Nephron progenitor cell (in vitro differentiated cells): ENCODE data around the gene LAMTOR5.
A peak's percentile ranks its signal among the peaks of the same experiment; 100 is the strongest.
"Not testable (repeated sequence)": the region's sequence is repeated elsewhere in the genome, so short reads cannot be mapped to it uniquely, and the experiment has no call there.

ENCODE experiments used
- DNase-seq: peaks from one replicate; pipeline ENCODE4 v3.0.0; 2021
- H3K27ac Mint-ChIP-seq: 2 replicates; pipeline ENCODE4 v1.8.0; 2021; ENCODE audit warnings: mild to moderate bottlenecking, moderate library complexity, mixed read lengths
- H3K27me3 Mint-ChIP-seq: 2 replicates; pipeline ENCODE4 v1.8.0; 2021; ENCODE audit warnings: mild to moderate bottlenecking, low read depth, mixed read lengths; ENCODE audit not compliant: poor library complexity
- H3K36me3 Mint-ChIP-seq: 2 replicates; pipeline ENCODE4 v1.8.0; 2021; ENCODE audit warnings: low read depth, mixed read lengths
- H3K4me1 Mint-ChIP-seq: 2 replicates; pipeline ENCODE4 v1.8.0; 2021; ENCODE audit warnings: mixed read lengths
- H3K4me3 Mint-ChIP-seq: 2 replicates; pipeline ENCODE4 v1.8.0; 2021; ENCODE audit warnings: mild to moderate bottlenecking, moderate library complexity, mixed read lengths
- H3K9me3 Mint-ChIP-seq: 2 replicates; pipeline ENCODE4 v1.8.0; 2021; ENCODE audit warnings: mild to moderate bottlenecking, moderate library complexity, mixed read lengths
- TF ChIP-seq, protein P1 (sequence below): fragments of 200-600 bp; sonication (generic); IDR thresholded peaks from 2 replicates; pipeline ENCODE4 v1.5.0; 2021; ENCODE audit warnings: antibody characterized with exemption

Gene LAMTOR5

GRCh38 chr1:110441888-110442287 is 34.4 kb upstream of the LAMTOR5 start:
- peaks cover 34% of the 10 kb centered on the region for H3K4me1 Mint-ChIP-seq
- H3K27ac Mint-ChIP-seq = no peak overlapping the region
- H3K36me3 Mint-ChIP-seq = no peaks in the 10 kb centered on the region

GRCh38 chr1:110440877-110441276 is 33.4 kb upstream of the LAMTOR5 start:
- TF ChIP-seq, protein P1, sequence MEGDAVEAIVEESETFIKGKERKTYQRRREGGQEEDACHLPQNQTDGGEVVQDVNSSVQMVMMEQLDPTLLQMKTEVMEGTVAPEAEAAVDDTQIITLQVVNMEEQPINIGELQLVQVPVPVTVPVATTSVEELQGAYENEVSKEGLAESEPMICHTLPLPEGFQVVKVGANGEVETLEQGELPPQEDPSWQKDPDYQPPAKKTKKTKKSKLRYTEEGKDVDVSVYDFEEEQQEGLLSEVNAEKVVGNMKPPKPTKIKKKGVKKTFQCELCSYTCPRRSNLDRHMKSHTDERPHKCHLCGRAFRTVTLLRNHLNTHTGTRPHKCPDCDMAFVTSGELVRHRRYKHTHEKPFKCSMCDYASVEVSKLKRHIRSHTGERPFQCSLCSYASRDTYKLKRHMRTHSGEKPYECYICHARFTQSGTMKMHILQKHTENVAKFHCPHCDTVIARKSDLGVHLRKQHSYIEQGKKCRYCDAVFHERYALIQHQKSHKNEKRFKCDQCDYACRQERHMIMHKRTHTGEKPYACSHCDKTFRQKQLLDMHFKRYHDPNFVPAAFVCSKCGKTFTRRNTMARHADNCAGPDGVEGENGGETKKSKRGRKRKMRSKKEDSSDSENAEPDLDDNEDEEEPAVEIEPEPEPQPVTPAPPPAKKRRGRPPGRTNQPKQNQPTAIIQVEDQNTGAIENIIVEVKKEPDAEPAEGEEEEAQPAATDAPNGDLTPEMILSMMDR = no peak
- no peaks in the 10 kb centered on the region for H3K36me3 Mint-ChIP-seq
- no peak overlapping the region for H3K27ac Mint-ChIP-seq
- peaks cover 35% of the 10 kb centered on the region for H3K27me3 Mint-ChIP-seq
- peaks cover 44% of the 10 kb centered on the region for H3K4me1 Mint-ChIP-seq
- H3K9me3 Mint-ChIP-seq = no peaks in the 10 kb centered on the region
- H3K4me3 Mint-ChIP-seq = no peak overlapping the region
- no peak for DNase-seq

More at GRCh38 chr1:110441888-110442287, 34.4 kb upstream of the LAMTOR5 start:
- Mint-ChIP-seq H3K27me3 (peaks cover 35% of the 10 kb centered on the region), H3K9me3 (no peaks in the 10 kb centered on the region), H3K4me3 (no peak overlapping the region)
- TF ChIP-seq, protein P1 = no peak
- DNase-seq = no peak

DNA sequence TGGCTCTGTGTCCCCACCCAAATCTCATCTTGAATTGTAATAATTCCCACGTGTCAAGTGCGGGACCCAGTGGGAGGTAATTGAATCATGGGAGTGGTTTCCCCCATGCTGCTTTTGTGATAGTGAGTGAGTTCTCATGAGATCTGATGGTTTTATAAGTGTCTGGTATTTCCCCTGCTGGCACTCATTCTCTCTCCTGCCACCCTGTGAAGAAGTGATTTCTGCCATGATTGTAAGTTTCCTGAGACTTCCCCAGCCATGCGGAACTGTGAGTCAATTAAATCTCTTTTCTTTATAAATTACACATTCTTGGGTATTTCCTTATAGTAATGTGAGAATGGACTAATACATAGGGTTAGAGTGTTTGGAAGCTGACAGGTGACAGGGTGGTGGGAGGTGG is 32.4 kb upstream of the LAMTOR5 start:
- H3K27ac Mint-ChIP-seq, H3K4me3 Mint-ChIP-seq, DNase-seq, H3K9me3 Mint-ChIP-seq, H3K36me3 Mint-ChIP-seq: not testable (repeated sequence)
- H3K4me1 Mint-ChIP-seq = peaks cover 53% of the 10 kb centered on the region
- peaks cover 35% of the 10 kb centered on the region for H3K27me3 Mint-ChIP-seq

GRCh38 chr1:110438893-110439292 is 31.4 kb upstream of the LAMTOR5 start:
- TF ChIP-seq, protein P1 = no peak
- no peak overlapping the region for H3K4me3 Mint-ChIP-seq
- no peak for DNase-seq
- H3K27me3 Mint-ChIP-seq = peaks cover 33% of the 10 kb centered on the region
- H3K36me3 Mint-ChIP-seq = no peaks in the 10 kb centered on the region
- H3K4me1 Mint-ChIP-seq = peaks cover 58% of the 10 kb centered on the region
- no peak overlapping the region for H3K27ac Mint-ChIP-seq
- no peaks in the 10 kb centered on the region for H3K9me3 Mint-ChIP-seq

DNA sequence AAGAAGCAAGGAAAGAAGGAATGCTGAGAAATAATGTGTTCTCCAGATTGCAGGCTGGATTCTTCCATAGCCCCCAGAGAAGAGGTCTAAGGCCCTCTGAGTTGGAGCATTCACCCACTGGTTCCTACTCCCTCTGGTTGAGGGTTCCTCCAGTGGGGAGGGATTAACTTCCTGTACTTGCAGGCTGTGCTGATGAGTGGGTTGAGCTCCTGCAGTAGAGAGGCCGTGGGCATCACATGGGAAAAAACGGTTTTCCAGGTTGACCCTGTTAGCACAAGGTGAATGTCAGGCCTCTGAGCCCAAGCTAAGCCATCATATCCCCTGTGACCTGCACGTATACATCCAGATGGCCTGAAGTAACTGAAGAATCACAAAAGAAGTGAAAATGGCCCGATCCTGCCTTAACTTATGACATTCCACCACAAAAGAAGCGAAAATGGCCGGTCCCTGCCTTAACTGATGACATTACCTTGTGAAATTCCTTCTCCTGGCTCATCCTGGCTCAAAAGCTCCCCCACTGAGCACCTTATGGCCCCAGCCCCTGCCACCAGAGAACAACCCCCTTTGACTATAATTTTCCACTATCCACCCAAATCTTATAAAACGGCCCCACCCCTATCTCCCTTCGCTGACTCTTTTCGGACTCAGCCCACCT is 30.3 kb upstream of the LAMTOR5 start:
- H3K9me3 Mint-ChIP-seq, H3K4me3 Mint-ChIP-seq, H3K36me3 Mint-ChIP-seq, DNase-seq: not testable (repeated sequence)
- Mint-ChIP-seq H3K27me3 (peaks cover 30% of the 10 kb centered on the region), H3K27ac (peak overlapping the region; percentile 93), H3K4me1 (peaks cover 69% of the 10 kb centered on the region)

- Mint-ChIP-seq H3K9me3 (no peaks in the 10 kb centered on the region), H3K27ac (peak overlapping the region; percentile 88), H3K36me3 (no peaks in the 10 kb centered on the region), H3K27me3 (peaks cover 22% of the 10 kb centered on the region), H3K4me1 (peaks cover 74% of the 10 kb centered on the region), H3K4me3 (no peak overlapping the region)
- TF ChIP-seq, protein P1 = no peak
- peak; percentile 63 for DNase-seq
Observed at GRCh38 chr1:110436635-110437034, 29.1 kb upstream of the LAMTOR5 start.

GRCh38 chr1:110434946-110435345 is 27.5 kb upstream of the LAMTOR5 start:
- DNase-seq = no peak
- H3K36me3 Mint-ChIP-seq = no peaks in the 10 kb centered on the region
- peaks cover 86% of the 10 kb centered on the region for H3K4me1 Mint-ChIP-seq
- peaks cover 25% of the 10 kb centered on the region for H3K27me3 Mint-ChIP-seq
- TF ChIP-seq, protein P1 = no peak
- H3K27ac Mint-ChIP-seq = no peak overlapping the region
- H3K4me3 Mint-ChIP-seq = no peak overlapping the region
- no peaks in the 10 kb centered on the region for H3K9me3 Mint-ChIP-seq
